Measurements from ENCODE around the gene THBS2.

The THBS2 gene

GRCh38 chr6:169225887-169226286 lies 27.8 kb downstream of the THBS2 start:
- H3K36me3 ChIP-seq (ENCODE audit: insufficient read depth, low read depth, low read length): peaks cover 47% of the 10 kb centered on the region
- no peak overlapping the region for H3K4me3 ChIP-seq (ENCODE audit: low read length)
- no peak overlapping the region for H3K27ac ChIP-seq (ENCODE audit: low read length)
- 0 out of 2 replicates have a peak, but pooled peaks cover 5% of the 10 kb centered on the region for H3K9me3 ChIP-seq (ENCODE audit: insufficient read depth, low read depth, low read length)
- no peaks in the 10 kb centered on the region for H3K4me1 ChIP-seq (ENCODE audit: insufficient read depth, low read length)
- no peak overlapping the region for H3K9ac ChIP-seq (ENCODE audit: low read depth, low read length)
- no peaks in the 10 kb centered on the region for H3K27me3 ChIP-seq (ENCODE audit: insufficient read depth, low read length)

- Histone ChIP-seq H3K9me3 (ENCODE audit: insufficient read depth, low read depth, low read length) (0 out of 2 replicates have a peak, but pooled peaks cover 5% of the 10 kb centered on the region), H3K4me1 (ENCODE audit: insufficient read depth, low read length) (no peaks in the 10 kb centered on the region), H3K9ac (ENCODE audit: low read depth, low read length) (no peak overlapping the region), H3K27me3 (ENCODE audit: insufficient read depth, low read length) (no peaks in the 10 kb centered on the region), H3K27ac (ENCODE audit: low read length) (no peak overlapping the region), H3K36me3 (ENCODE audit: insufficient read depth, low read depth, low read length) (peaks cover 54% of the 10 kb centered on the region), H3K4me3 (ENCODE audit: low read length) (no peak overlapping the region)
Measured at GRCh38 chr6:169225131-169225576, 28.5 kb downstream of the THBS2 start.

GRCh38 chr6:169224716-169225115 lies 28.9 kb downstream of the THBS2 start:
- Histone ChIP-seq H3K36me3 (ENCODE audit: insufficient read depth, low read depth, low read length) (peaks cover 57% of the 10 kb centered on the region), H3K9ac (ENCODE audit: low read depth, low read length) (no peak overlapping the region), H3K9me3 (ENCODE audit: insufficient read depth, low read depth, low read length) (0 out of 2 replicates have a peak, but pooled peaks cover 5% of the 10 kb centered on the region), H3K27me3 (ENCODE audit: insufficient read depth, low read length) (no peaks in the 10 kb centered on the region), H3K27ac (ENCODE audit: low read length) (no peak overlapping the region), H3K4me3 (ENCODE audit: low read length) (no peak overlapping the region), H3K4me1 (ENCODE audit: insufficient read depth, low read length) (no peaks in the 10 kb centered on the region)

GRCh38 chr6:169224185-169224695 lies 29.4 kb downstream of the THBS2 start:
- H3K27ac ChIP-seq (ENCODE audit: low read length): no peak overlapping the region
- no peak overlapping the region for H3K4me3 ChIP-seq (ENCODE audit: low read length)
- H3K9me3 ChIP-seq (ENCODE audit: insufficient read depth, low read depth, low read length): 0 out of 2 replicates have a peak, but pooled peaks cover 5% of the 10 kb centered on the region
- no peaks in the 10 kb centered on the region for H3K27me3 ChIP-seq (ENCODE audit: insufficient read depth, low read length)
- no peak overlapping the region for H3K9ac ChIP-seq (ENCODE audit: low read depth, low read length)
- peaks cover 56% of the 10 kb centered on the region for H3K36me3 ChIP-seq (ENCODE audit: insufficient read depth, low read depth, low read length)
- no peaks in the 10 kb centered on the region for H3K4me1 ChIP-seq (ENCODE audit: insufficient read depth, low read length)

DNA sequence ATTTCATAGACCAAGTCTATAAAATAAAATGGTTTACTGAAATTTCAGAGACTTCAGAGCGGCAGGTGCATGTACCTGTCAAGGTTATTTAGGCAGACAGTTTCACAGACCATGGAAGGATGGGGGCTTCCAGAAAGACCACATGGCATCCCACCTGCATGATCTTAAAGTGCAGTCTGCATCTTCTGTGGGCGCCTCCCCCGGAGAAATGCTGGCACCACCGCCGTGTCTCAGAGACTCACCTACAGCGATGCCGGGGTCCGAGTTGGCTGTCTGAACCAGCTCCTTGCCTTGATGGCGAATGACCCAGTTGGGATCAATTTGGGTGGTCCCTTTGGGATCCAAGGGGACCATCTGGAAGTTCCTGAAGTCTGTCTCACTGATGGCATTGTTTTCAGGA lies 30.6 kb downstream of the THBS2 start:
- H3K9me3 ChIP-seq (ENCODE audit: insufficient read depth, low read depth, low read length): 0 out of 2 replicates have a peak, but pooled peaks cover 5% of the 10 kb centered on the region
- no peak overlapping the region for H3K9ac ChIP-seq (ENCODE audit: low read depth, low read length)
- no peaks in the 10 kb centered on the region for H3K4me1 ChIP-seq (ENCODE audit: insufficient read depth, low read length)
- no peak overlapping the region for H3K4me3 ChIP-seq (ENCODE audit: low read length)
- no peaks in the 10 kb centered on the region for H3K27me3 ChIP-seq (ENCODE audit: insufficient read depth, low read length)
- H3K36me3 ChIP-seq (ENCODE audit: insufficient read depth, low read depth, low read length): peaks cover 61% of the 10 kb centered on the region
- H3K27ac ChIP-seq (ENCODE audit: low read length): no peak overlapping the region

GRCh38 chr6:169222126-169222525 lies 31.5 kb downstream of the THBS2 start:
- Histone ChIP-seq H3K9ac (ENCODE audit: low read depth, low read length) (no peak overlapping the region), H3K9me3 (ENCODE audit: insufficient read depth, low read depth, low read length) (0 out of 2 replicates have a peak, but pooled peaks cover 5% of the 10 kb centered on the region), H3K27ac (ENCODE audit: low read length) (no peak overlapping the region), H3K36me3 (ENCODE audit: insufficient read depth, low read depth, low read length) (peaks cover 63% of the 10 kb centered on the region), H3K4me3 (ENCODE audit: low read length) (no peak overlapping the region), H3K4me1 (ENCODE audit: insufficient read depth, low read length) (no peaks in the 10 kb centered on the region), H3K27me3 (ENCODE audit: insufficient read depth, low read length) (no peaks in the 10 kb centered on the region)

DNA sequence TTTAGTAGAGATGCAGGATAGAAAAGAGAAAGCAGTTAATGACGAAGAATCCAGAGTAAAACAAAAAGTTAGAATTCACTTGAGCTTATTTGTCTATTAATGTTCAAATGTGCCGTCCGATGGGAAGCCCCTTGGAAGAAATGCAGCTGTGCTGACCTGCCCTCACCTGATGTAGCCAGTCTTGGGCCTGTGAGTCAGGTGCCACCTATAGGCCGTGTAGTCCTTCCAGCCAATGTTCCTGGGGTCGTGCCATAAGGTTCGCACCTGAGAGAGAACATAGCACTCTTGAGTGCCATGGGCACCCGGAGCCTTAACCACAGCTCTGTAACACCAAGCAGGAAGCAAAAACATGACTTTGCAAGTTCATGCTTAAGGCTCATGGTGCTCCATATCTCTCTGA lies 32.4 kb downstream of the THBS2 start:
- peaks cover 67% of the 10 kb centered on the region for H3K36me3 ChIP-seq (ENCODE audit: insufficient read depth, low read depth, low read length)
- H3K27ac ChIP-seq (ENCODE audit: low read length): no peak overlapping the region
- no peaks in the 10 kb centered on the region for H3K4me1 ChIP-seq (ENCODE audit: insufficient read depth, low read length)
- H3K9me3 ChIP-seq (ENCODE audit: insufficient read depth, low read depth, low read length): 0 out of 2 replicates have a peak, but pooled peaks cover 5% of the 10 kb centered on the region
- H3K4me3 ChIP-seq (ENCODE audit: low read length): no peak overlapping the region
- no peaks in the 10 kb centered on the region for H3K27me3 ChIP-seq (ENCODE audit: insufficient read depth, low read length)
- H3K9ac ChIP-seq (ENCODE audit: low read depth, low read length): no peak overlapping the region

GRCh38 chr6:169220068-169220964 lies 33.3 kb downstream of the THBS2 start:
- H3K27me3 ChIP-seq (ENCODE audit: insufficient read depth, low read length): no peaks in the 10 kb centered on the region
- 0 out of 2 replicates have a peak, but pooled peaks cover 5% of the 10 kb centered on the region for H3K9me3 ChIP-seq (ENCODE audit: insufficient read depth, low read depth, low read length)
- H3K36me3 ChIP-seq (ENCODE audit: insufficient read depth, low read depth, low read length): peaks cover 60% of the 10 kb centered on the region
- peaks cover 3% of the 10 kb centered on the region; the same call in 1 of the 2 replicates for H3K4me1 ChIP-seq (ENCODE audit: insufficient read depth, low read length)
- H3K27ac ChIP-seq (ENCODE audit: low read length): no peak overlapping the region
- H3K9ac ChIP-seq (ENCODE audit: low read depth, low read length): no peak overlapping the region
- H3K4me3 ChIP-seq (ENCODE audit: low read length): no peak overlapping the region

GRCh38 chr6:169217972-169218371 lies 35.7 kb downstream of the THBS2 start:
- Histone ChIP-seq H3K9me3 (ENCODE audit: insufficient read depth, low read depth, low read length) (no peaks in the 10 kb centered on the region), H3K27ac (ENCODE audit: low read length) (no peak overlapping the region), H3K27me3 (ENCODE audit: insufficient read depth, low read length) (no peaks in the 10 kb centered on the region), H3K4me1 (ENCODE audit: insufficient read depth, low read length) (peaks cover 5% of the 10 kb centered on the region; the same call in 1 of the 2 replicates), H3K4me3 (ENCODE audit: low read length) (no peak overlapping the region), H3K36me3 (ENCODE audit: insufficient read depth, low read depth, low read length) (peaks cover 37% of the 10 kb centered on the region), H3K9ac (ENCODE audit: low read depth, low read length) (no peak overlapping the region)

GRCh38 chr6:169216830-169217229 lies 36.8 kb downstream of the THBS2 start:
- Histone ChIP-seq H3K4me1 (ENCODE audit: insufficient read depth, low read length) (peaks cover 5% of the 10 kb centered on the region; the same call in 1 of the 2 replicates), H3K27ac (ENCODE audit: low read length) (no peak overlapping the region), H3K9me3 (ENCODE audit: insufficient read depth, low read depth, low read length) (no peaks in the 10 kb centered on the region), H3K9ac (ENCODE audit: low read depth, low read length) (no peak overlapping the region), H3K4me3 (ENCODE audit: low read length) (no peak overlapping the region), H3K36me3 (ENCODE audit: insufficient read depth, low read depth, low read length) (peaks cover 26% of the 10 kb centered on the region), H3K27me3 (ENCODE audit: insufficient read depth, low read length) (no peaks in the 10 kb centered on the region)

DNA sequence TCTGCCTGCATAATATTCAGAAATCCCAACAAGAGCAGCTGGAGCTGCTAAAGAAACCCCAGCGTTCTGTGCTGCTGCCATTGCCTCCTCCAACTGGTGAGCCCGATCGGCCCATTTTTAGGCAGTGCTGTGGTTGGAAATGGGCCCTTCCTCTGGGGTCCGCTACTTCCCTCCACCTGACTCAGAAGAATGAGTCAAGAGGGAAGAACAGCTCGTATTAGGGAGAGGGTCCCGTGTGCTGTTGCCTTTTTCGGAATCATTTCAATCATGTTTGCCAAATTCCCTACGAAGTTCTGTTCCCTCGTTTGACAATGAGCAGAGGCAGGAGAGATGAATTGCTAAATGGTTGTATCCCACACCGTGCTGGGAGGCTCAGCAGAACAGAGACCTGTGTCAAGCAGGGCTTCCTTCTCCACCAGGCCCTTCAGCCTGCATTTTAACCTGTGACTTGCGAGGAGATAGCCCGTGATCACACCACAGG lies 38.4 kb downstream of the THBS2 start:
- Histone ChIP-seq H3K4me3 (ENCODE audit: low read length) (no peak overlapping the region), H3K4me1 (ENCODE audit: insufficient read depth, low read length) (peaks cover 5% of the 10 kb centered on the region; the same call in 1 of the 2 replicates), H3K27me3 (ENCODE audit: insufficient read depth, low read length) (no peaks in the 10 kb centered on the region), H3K9me3 (ENCODE audit: insufficient read depth, low read depth, low read length) (no peaks in the 10 kb centered on the region), H3K9ac (ENCODE audit: low read depth, low read length) (no peak overlapping the region; the same call in 1 of the 2 replicates), H3K27ac (ENCODE audit: low read length) (peak overlapping the region; percentile 56), H3K36me3 (ENCODE audit: insufficient read depth, low read depth, low read length) (peaks cover 20% of the 10 kb centered on the region)
